Pancreas (tissue), 10 donors: ENCODE data around the gene CETP. TPM values are rescaled to one million over a fixed set of nuclear protein-coding genes. Genes with fewer than 3 reads are reported as not detected.
A peak's percentile ranks its signal among the peaks of the same experiment; 100 is the strongest.

Source experiments
- ATAC-seq, 4 donors: fragments of 200-7000 bp; cut with Tn5 transposase; one replicate each; pipeline versions ENCODE4 v1.8.0 to v1.9.1; 2020; ENCODE audit warnings: mild to moderate bottlenecking in 4 of 4, moderate library complexity in 4 of 4
- DNase-seq, 6 donors: peaks; one replicate each; pipeline ENCODE4 v3.0.0-alpha.2; 2020
- FAIRE-seq: peaks from 2 replicates; lab custom pipeline; 2012; peaks lifted over from hg19 to GRCh38; lab: Jason Lieb, UNC
- H3K27ac ChIP-seq, 4 donors: fragments of 200-600 bp; sonication (generic); 1 replicate in 3 of 4; 2 replicates in 1 of 4; pipeline versions ENCODE4 v1.5.0 to v1.8.0; 2020
- H3K27me3 ChIP-seq, 4 donors: fragments of 200-600 bp; one replicate each; pipeline ENCODE4 v1.8.0; 2021
- H3K36me3 ChIP-seq, 3 donors: fragments of 200-600 bp; sonication (generic) in 1 of 3; one replicate each; pipeline versions ENCODE4 v1.5.0 to v1.8.0; 2020 to 2021
- H3K4me1 ChIP-seq, 3 donors: fragments of 200-600 bp; one replicate each; pipeline ENCODE4 v1.8.0; 2021
- H3K4me3 ChIP-seq, 4 donors: fragments of 200-600 bp; sonication (generic) in 2 of 4; one replicate each; pipeline versions ENCODE4 v1.5.0 to v1.8.0; 2020 to 2021
- H3K9me3 ChIP-seq, 4 donors: fragments of 200-600 bp; one replicate each; pipeline ENCODE4 v1.8.0; 2021
- WGBS, 2 donors: extraction: QIAGEN DNeasy Blood & Tissue Kit; methylation state at CpG; one replicate each; pipeline ENCODE4 v1.1.7; 2013; 5-methylcytosine and 5-hydroxymethylcytosine counted together
- intact Hi-C, 3 donors: fragments of 100-400 bp; cut with DNase I; formaldehyde crosslinking; loops; one replicate each; pipeline versions ENCODE4 v1.11.1 to v1.14.2; 2022
- polyA plus RNA-seq, 2 donors: library from polyadenylated mRNA; stranded (reverse); fragments of 200-250 nt; gene quantifications; one replicate each; pipeline ENCODE4 v1.2.3, GENCODE V29; 2013
- total RNA-seq, 6 donors: library from RNA; stranded (reverse); fragmentation: NEBNext Ultra II Directional in 4 of 6; extraction: Animal tissue kit (Norgen Biotek cat#: 25700) in 4 of 6; gene quantifications; one replicate each; pipeline versions ENCODE4 v1.2.1 to v1.2.4, GENCODE V29; 2021 to 2023
- TF ChIP-seq, protein P1 (sequence below), 4 donors: fragments of 200-600 bp; sonication (generic) in 3 of 4; IDR thresholded peaks; one replicate each; pipeline versions ENCODE4 v1.5.0 to v1.8.0; 2021; ENCODE audit warnings: antibody characterized with exemption in 4 of 4
- donor health status: healthy with polysubstance abuse.
- donor health status: DM: no; HTN: no; CAD: no; lungs with moderate emphysema.
- donor health status: DM: no; HTN: no; CAD: no.
- donor health status: control.
- donor health status: control.
- donor health status: Bipolar disorder and iron deficiency.
- donor health status: DM: yes; HTN: yes; CAD: no.
- donor health status: DM: no; HTN: no; CAD: no.
- donor health status: DM: no; HTN: no; CAD: no.
- donor health status: DM: yes; HTN: yes; CAD: no.

CETP gene
- total and polyA plus RNA-seq, 8 donors: 0.12 to 1.0 (median 0.26) TPM; not detected in 1

DNA sequence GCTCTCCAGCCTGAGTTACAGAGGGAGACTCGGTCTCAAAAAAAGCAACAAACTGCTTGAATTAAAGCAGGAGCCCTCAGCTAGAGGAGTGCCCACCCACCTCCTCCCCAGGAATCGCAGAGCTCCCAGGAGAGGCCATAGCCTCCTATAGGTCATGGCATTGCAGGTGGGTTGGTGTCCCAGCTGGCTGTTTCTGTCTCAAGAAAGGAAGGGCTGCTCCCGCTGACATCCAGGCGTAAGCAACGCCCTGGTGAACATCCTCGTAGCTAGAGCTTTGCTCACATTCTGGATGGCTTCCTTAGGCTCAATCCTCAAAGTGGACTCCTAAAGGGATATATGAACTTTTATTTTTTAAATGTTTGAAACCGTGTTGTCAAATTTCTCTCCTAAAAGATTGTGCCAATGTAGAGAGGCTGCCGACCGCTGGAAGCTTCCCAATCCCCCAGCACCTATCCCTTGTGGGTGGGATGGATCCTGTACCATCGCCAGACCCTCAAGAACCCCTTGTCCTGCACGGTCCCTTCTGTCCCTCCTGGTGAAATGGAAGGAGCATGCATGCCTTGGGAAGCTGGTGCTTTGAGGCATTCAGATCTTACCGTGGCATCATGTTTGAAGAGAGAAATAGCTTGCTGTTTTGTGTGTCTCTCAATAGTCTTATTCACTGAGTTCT is 33.5 kb downstream of the CETP start:
- no peak for DNase-seq
- 72 to 81% methylated on average over 12 of the region's 12 CpGs for WGBS, 2 donors

GRCh38 chr16:56997264-56997663 is 35.5 kb downstream of the CETP start:
- Histone ChIP-seq H3K9me3 (no peaks in the 10 kb centered on the region), H3K4me1 (no peaks in the 10 kb centered on the region), H3K4me3 (no peak overlapping the region), H3K27ac (no peak overlapping the region), H3K27me3 (no peaks in the 10 kb centered on the region), H3K36me3 (no peaks in the 10 kb centered on the region)
- no peak for FAIRE-seq
- ATAC-seq: no peak
- WGBS, 2 donors: 83 to 87% methylated on average over 5 of the region's 5 CpGs
- no peak for DNase-seq
- intact Hi-C loops: no loop called here
- TF ChIP-seq, protein P1, sequence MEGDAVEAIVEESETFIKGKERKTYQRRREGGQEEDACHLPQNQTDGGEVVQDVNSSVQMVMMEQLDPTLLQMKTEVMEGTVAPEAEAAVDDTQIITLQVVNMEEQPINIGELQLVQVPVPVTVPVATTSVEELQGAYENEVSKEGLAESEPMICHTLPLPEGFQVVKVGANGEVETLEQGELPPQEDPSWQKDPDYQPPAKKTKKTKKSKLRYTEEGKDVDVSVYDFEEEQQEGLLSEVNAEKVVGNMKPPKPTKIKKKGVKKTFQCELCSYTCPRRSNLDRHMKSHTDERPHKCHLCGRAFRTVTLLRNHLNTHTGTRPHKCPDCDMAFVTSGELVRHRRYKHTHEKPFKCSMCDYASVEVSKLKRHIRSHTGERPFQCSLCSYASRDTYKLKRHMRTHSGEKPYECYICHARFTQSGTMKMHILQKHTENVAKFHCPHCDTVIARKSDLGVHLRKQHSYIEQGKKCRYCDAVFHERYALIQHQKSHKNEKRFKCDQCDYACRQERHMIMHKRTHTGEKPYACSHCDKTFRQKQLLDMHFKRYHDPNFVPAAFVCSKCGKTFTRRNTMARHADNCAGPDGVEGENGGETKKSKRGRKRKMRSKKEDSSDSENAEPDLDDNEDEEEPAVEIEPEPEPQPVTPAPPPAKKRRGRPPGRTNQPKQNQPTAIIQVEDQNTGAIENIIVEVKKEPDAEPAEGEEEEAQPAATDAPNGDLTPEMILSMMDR (IDR thresholded peaks at IDR 0.05): no peak

More for the DNA sequence above, 33.5 kb downstream of the CETP start:
- FAIRE-seq (no peak), ATAC-seq (no peak)
- no peaks in the 10 kb centered on the region for H3K9me3 ChIP-seq
- intact Hi-C loops: no loop called here
- TF ChIP-seq, protein P1 (IDR thresholded peaks at IDR 0.05): no peak
- no peaks in the 10 kb centered on the region for H3K27me3 ChIP-seq
- H3K4me3 ChIP-seq: no peak overlapping the region
- peaks cover 0 to 6% (median 1%) of the 10 kb centered on the region in 3 donors for H3K4me1 ChIP-seq
- H3K27ac ChIP-seq: no peak overlapping the region
- H3K36me3 ChIP-seq: no peaks in the 10 kb centered on the region

DNA sequence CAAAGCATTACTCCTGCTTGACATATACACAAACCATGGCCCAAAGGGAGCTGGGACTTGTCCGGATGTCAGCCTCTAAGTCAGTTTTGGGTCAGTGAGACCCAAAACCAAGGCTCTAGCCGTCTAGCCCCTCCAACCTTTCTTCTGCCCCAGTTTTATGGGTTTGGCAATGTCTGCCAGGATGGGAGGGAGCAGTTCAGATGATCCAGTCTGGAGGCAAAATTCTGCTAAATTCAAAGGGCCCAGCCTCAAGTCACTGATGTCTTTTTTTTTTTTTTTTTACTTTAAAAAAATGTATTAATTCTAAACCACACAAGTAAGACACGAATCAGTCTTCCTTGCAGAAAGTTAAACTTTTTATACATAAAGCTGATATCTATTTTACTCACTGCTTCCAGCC is 36.2 kb downstream of the CETP start:
- ATAC-seq: no peak
- TF ChIP-seq, protein P1 (IDR thresholded peaks at IDR 0.05): no peak
- intact Hi-C loops: no loop called here
- no peaks in the 10 kb centered on the region for H3K4me1 ChIP-seq
- H3K27ac ChIP-seq: no peak overlapping the region
- no peak overlapping the region for H3K4me3 ChIP-seq
- WGBS, 2 donors: 75 to 78% methylated on average over 3 of the region's 3 CpGs
- DNase-seq: no peak
- no peak for FAIRE-seq
- H3K36me3 ChIP-seq: no peaks in the 10 kb centered on the region
- no peaks in the 10 kb centered on the region for H3K9me3 ChIP-seq
- H3K27me3 ChIP-seq: no peaks in the 10 kb centered on the region

- Histone ChIP-seq H3K36me3 (no peaks in the 10 kb centered on the region), H3K27me3 (no peaks in the 10 kb centered on the region), H3K4me1 (no peaks in the 10 kb centered on the region), H3K9me3 (no peaks in the 10 kb centered on the region), H3K4me3 (no peak overlapping the region), H3K27ac (no peak overlapping the region)
- intact Hi-C loops: no loop called here
- FAIRE-seq: no peak
- TF ChIP-seq, protein P1 (IDR thresholded peaks at IDR 0.05): no peak
- WGBS, 2 donors: 84 to 86% methylated on average over 3 of the region's 3 CpGs
- ATAC-seq: no peak
- no peak for DNase-seq
Measured at GRCh38 chr16:56998352-56998751, 36.6 kb downstream of the CETP start.

DNA sequence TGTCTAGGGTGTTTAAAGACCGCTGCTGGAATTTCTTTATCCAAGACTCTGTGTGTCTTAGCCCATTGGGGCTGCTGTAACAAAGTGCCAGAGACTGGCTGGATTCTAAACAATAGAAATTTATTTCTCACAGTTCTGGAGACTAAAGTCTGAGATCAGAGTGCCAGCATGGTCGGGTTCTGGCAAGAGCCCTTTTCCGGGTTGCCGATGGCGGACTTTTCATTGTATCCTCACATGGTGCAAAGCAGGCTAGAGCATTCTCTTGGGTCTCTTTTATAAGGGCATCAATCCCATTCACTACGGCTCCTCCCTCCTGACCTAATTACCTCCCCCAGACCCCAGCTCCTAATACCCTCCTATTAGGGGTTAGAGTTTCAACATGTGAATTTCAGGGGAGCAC is 37.1 kb downstream of the CETP start:
- 83 to 88% methylated on average over 6 of the region's 6 CpGs for WGBS, 2 donors
- no peaks in the 10 kb centered on the region for H3K9me3 ChIP-seq
- ATAC-seq (no peak), FAIRE-seq (no peak), DNase-seq (no peak)
- intact Hi-C loops: no loop called here
- no peaks in the 10 kb centered on the region for H3K4me1 ChIP-seq
- TF ChIP-seq, protein P1 (IDR thresholded peaks at IDR 0.05): no peak
- no peak overlapping the region for H3K4me3 ChIP-seq
- peak overlapping the region in 2 of 4 donors; percentile 11 to 41 for H3K27ac ChIP-seq
- no peaks in the 10 kb centered on the region for H3K27me3 ChIP-seq
- H3K36me3 ChIP-seq: no peaks in the 10 kb centered on the region
